T1000 (cell line): Measurements from ENCODE around the gene SIX5.

Source experiments
- DNase-seq: peaks from one replicate; lab custom pipeline; 2025; ENCODE audit warnings: mixed read lengths; lab: John Stamatoyannopoulos, UW

SIX5 gene

GRCh38 chr19:45773384-45773783 lies 4.3 kb upstream of the SIX5 start:
- DNase-seq = no peak

GRCh38 chr19:45772912-45773311 lies 3.9 kb upstream of the SIX5 start:
- DNase-seq = no peak

- DNase-seq = no peak
Measured at GRCh38 chr19:45772130-45772840, 3.2 kb upstream of the SIX5 start.

DNA sequence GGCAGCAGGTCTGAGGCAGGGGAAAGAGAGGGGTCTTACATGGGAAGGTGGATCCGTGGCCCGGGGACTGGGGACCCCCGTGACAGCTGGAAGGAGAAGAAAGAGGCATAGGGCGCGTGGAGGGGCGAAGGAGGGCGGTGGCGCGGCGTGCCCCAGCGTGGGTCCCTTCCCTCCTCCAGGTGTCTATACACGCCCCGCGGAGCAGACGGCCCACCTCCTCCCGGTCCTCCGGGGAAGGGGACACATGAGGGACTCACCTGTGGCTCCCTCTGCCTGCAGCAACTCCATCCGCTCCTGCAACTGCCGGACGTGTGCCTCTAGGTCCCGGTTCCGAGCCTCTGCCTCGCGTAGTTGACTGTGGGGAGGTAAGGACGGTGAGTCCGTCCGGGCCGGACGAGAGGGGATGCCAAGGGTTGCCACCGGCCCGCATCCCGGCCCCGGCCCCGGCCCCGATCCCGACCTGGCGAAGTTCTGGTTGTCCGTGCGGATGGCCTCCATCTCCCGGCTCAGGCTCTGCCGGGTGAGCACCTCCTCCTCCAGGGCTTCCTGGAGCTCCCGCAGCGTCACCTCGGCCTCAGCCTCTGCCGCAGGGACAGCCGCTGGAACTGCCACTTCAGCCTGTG lies 2.4 kb upstream of the SIX5 start:
- DNase-seq = no peak

DNA sequence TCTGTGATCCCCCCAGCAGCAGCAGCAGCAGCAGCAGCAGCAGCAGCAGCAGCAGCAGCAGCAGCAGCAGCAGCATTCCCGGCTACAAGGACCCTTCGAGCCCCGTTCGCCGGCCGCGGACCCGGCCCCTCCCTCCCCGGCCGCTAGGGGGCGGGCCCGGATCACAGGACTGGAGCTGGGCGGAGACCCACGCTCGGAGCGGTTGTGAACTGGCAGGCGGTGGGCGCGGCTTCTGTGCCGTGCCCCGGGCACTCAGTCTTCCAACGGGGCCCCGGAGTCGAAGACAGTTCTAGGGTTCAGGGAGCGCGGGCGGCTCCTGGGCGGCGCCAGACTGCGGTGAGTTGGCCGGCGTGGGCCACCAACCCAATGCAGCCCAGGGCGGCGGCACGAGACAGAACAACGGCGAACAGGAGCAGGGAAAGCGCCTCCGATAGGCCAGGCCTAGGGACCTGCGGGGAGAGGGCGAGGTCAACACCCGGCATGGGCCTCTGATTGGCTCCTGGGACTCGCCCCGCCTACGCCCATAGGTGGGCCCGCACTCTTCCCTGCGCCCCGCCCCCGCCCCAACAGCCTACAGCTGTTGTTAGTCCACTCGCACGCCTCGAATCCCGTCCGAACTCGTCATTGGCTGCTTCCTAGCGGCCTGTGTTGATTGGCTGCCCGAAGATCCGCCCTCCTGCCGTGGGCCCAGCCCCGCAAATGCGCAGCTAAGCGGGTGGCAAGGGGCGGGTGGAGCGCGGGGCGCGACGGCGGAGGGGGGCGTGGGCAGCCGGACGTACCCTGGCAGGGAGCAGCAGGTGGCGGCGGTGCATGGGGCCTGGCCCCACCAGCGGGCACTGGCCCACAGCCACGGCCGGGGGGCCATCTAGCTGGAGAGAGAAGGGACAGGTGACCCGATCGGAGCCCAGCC lies 1.4 kb upstream of the SIX5 start:
- DNase-seq = peak; percentile 95

GRCh38 chr19:45769821-45770191 lies 754 bp upstream of the SIX5 start:
- no peak for DNase-seq

DNA sequence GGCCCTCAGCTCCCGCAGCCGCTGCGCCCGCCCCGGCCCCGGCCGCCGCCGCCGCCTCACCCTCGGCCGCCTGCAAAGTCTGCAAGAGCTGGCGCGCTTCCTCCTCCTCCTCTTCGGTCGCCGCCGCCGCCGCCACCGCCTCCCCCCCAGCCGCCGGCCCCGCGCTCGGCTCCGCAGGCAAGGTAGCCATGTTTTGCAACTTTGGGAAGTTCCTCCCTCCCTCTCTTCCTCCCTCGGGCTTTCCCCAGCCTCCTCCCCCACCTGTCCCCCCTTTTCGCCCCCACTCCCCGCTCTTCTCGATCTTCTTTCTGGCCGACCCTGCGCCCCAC lies 433 bp downstream of the SIX5 start:
- DNase-seq = peak; percentile 25

- DNase-seq = peak; percentile 25
Measured at GRCh38 chr19:45767881-45768654, 984 bp downstream of the SIX5 start.

- DNase-seq = peak; percentile 23
Measured at GRCh38 chr19:45767410-45767880, 1.6 kb downstream of the SIX5 start.

GRCh38 chr19:45766869-45767346 lies 2.1 kb downstream of the SIX5 start:
- no peak for DNase-seq

GRCh38 chr19:45766296-45766868 lies 2.7 kb downstream of the SIX5 start:
- no peak for DNase-seq

DNA sequence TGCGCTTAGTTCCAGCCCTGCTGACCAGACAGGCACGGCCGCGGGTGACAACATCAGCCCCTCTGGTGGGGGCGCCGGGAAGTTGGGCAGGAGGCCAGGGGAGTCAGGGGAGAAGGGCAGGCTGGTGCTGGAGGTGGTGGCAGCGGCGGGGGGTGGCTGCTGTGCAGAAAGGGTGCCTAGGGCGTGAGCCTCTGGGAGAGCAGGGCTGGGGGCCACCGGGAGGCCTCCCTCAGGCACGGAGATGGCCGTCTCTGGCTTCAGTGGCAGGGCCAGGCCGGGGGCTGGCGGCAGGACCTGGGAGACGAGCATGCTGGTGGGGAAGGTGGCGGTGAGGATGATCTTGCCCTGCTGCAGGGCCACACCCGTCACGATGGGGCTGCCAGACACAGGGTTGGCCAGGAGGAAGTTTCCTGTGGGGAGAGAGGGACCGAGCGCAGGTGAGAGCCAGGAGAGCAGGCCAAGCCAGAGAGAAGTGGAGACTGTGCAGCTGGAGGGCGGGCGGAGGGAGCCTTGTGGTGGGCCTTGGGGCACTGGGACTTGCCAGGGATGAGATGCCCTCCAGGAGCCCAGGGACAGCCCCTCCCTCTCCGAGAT lies 3.3 kb downstream of the SIX5 start:
- no peak for DNase-seq

GRCh38 chr19:45764945-45765701 lies 3.9 kb downstream of the SIX5 start:
- DNase-seq = no peak

GRCh38 chr19:45764475-45764874 lies 4.6 kb downstream of the SIX5 start:
- DNase-seq = no peak

DNA sequence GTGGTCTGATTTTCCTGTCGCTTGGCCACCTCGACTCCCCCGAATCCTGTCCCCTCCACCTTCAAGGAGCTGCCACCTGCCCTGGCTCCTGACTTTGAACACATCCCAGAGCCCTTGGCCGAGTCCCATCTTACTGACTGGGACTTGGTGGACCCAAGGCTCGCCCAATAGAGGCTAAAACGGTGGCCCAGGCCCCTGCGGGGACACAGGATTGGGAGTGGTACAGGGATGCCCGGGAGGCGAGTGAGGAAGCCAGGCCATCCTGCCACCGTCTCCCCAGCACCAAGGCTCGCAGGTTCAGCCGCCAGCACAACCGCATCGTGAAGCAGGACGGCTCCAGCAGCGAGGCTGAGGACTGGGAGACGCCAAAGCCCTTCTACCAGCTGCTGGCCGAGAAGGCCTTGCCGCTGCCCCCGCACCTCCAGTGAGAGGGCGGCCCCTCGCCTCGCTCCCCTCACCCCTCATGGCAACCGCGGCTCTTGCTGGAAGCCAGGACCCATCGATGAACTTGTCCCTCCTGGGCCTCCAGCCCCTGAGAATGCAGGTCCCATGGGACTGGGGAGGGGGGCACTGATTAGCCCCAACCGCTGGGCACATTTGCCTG lies 5.3 kb downstream of the SIX5 start:
- DNase-seq = no peak

GRCh38 chr19:45762870-45763631 lies 6.0 kb downstream of the SIX5 start:
- DNase-seq = no peak

- no peak for DNase-seq
Measured at GRCh38 chr19:45761714-45762113, 7.3 kb downstream of the SIX5 start.

- no peak for DNase-seq
Measured at GRCh38 chr19:45758921-45759320, 10.1 kb downstream of the SIX5 start.

DNA sequence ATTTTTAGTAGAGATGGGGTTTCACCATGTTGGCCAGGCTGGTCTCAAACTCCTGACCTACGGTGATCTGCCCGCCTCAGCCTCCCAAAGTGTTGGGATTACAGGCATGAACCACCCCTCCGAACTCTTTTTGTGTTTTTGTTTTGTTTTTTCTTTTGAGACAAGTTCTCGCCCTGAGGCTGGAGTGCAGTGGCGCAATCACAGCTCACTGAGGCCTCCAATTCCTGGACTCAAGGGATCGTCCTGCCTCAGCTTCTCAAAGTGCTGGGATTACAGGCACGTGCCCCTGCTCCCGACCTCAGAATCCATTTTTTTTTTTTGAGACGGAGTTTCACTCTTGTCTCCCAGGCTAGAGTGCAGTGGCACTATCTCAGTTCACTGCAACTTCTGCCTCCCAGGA lies 11.4 kb downstream of the SIX5 start:
- no peak for DNase-seq
